Prostate gland (tissue), 2 donors: ENCODE measurements around the gene C6orf58. TPM values are rescaled to one million over a fixed set of nuclear protein-coding genes. Genes with fewer than 3 reads are reported as not detected.

Experiments
- DNase-seq: peaks from one replicate; pipeline ENCODE4 v3.0.0-alpha.2; 2019; ENCODE audit warnings: low spot score
- H3K27ac ChIP-seq, 2 donors: fragments of 200-600 bp; sonication (generic); 2 replicates each; pipeline ENCODE4 v1.5.1; 2017 to 2019
- H3K27me3 ChIP-seq: fragments of 200-600 bp; sonication (generic); replicated peaks from 2 replicates; pipeline ENCODE4 v1.5.1; 2019; ENCODE audit not compliant: insufficient read depth
- H3K36me3 ChIP-seq, 2 donors: fragments of 200-600 bp; sonication (generic); 1 replicate in 1 of 2; 2 replicates in 1 of 2; pipeline versions ENCODE4 v1.5.1 to v1.8.1; 2017 to 2019
- H3K4me1 ChIP-seq: fragments of 200-600 bp; sonication (generic); replicated peaks from 2 replicates; pipeline ENCODE4 v1.5.1; 2019
- H3K4me3 ChIP-seq, 2 donors: fragments of 200-600 bp; sonication (generic); 2 replicates each; pipeline ENCODE4 v1.5.1; 2017 to 2019
- H3K9me3 ChIP-seq: fragments of 200-600 bp; sonication (generic); 2 replicates; pipeline ENCODE4 v1.5.1; 2017
- CTCF ChIP-seq, 4 experiments: fragments of 200-600 bp in 2 of 4; fragments of 450-650 bp in 2 of 4; sonication (generic) in 2 of 4; IDR thresholded peaks; 1 replicate in 3 of 4; 2 replicates in 1 of 4; pipeline ENCODE4 v1.5.1; 2016 to 2019; ENCODE audit warnings: antibody characterized with exemption in 4 of 4, mild to moderate bottlenecking in 2 of 4, moderate library complexity in 2 of 4
- POLR2A ChIP-seq: fragments of 450-650 bp; IDR thresholded peaks from one replicate; pipeline ENCODE4 v1.6.1; 2016; ENCODE audit warnings: antibody characterized with exemption, mild to moderate bottlenecking
- POLR2AphosphoS5 ChIP-seq: sonication (generic); formaldehyde crosslinking; IDR thresholded peaks from one replicate; pipeline ENCODE4 v1.6.1; 2017; ENCODE audit warnings: antibody characterized with exemption
- WGBS: methylation state at CpG from one replicate; pipeline ENCODE4 v1.1.5; 2018; 5-methylcytosine and 5-hydroxymethylcytosine counted together
- intact Hi-C: fragments of 100-400 bp; cut with DNase I; formaldehyde crosslinking; loops from one replicate; pipeline ENCODE4 v1.14.2; 2022
- total RNA-seq, 2 donors: library from RNA; depleted of rRNA; stranded (reverse); fragments of >200 nt; gene quantifications; one replicate each; pipeline ENCODE4 v1.1.0, GENCODE V29; 2016

The C6orf58 gene
- total RNA-seq, 2 donors from 2014 or later = not detected

GRCh38 chr6:127578900-127579299 lies 1.9 kb downstream of the C6orf58 start:
- H3K4me1 ChIP-seq = no peaks in the 10 kb centered on the region
- no peaks in the 10 kb centered on the region for H3K36me3 ChIP-seq
- no peaks in the 10 kb centered on the region for H3K9me3 ChIP-seq
- TF ChIP-seq POLR2A (no peak), POLR2AphosphoS5 (no peak), CTCF (IDR thresholded peaks at IDR 0.05) (no peak)
- DNase-seq = no peak
- H3K27me3 ChIP-seq = no peaks in the 10 kb centered on the region
- 59% methylated on average over 3 of the region's 3 CpGs for whole genome bisulfite sequencing
- intact Hi-C loops = no loop called here
- H3K4me3 ChIP-seq = no peak overlapping the region
- H3K27ac ChIP-seq = no peak overlapping the region

GRCh38 chr6:127581576-127581975 lies 4.6 kb downstream of the C6orf58 start:
- Histone ChIP-seq H3K27me3 (no peaks in the 10 kb centered on the region), H3K36me3 (no peaks in the 10 kb centered on the region), H3K9me3 (no peaks in the 10 kb centered on the region), H3K4me1 (no peaks in the 10 kb centered on the region), H3K4me3 (no peak overlapping the region), H3K27ac (no peak overlapping the region)
- intact Hi-C loops = no loop called here
- no peak for DNase-seq
- no peak for TF ChIP-seq POLR2AphosphoS5

GRCh38 chr6:127582777-127583462 lies 5.9 kb downstream of the C6orf58 start:
- WGBS = 81% methylated on average over 4 of the region's 4 CpGs

GRCh38 chr6:127585123-127585522 lies 8.1 kb downstream of the C6orf58 start:
- TF ChIP-seq CTCF (IDR thresholded peaks at IDR 0.05) = no peak
- no peak for TF ChIP-seq POLR2A
- H3K36me3 ChIP-seq = no peaks in the 10 kb centered on the region
- WGBS = 98% methylated on average over 2 of the region's 2 CpGs

More at GRCh38 chr6:127582777-127583462, 5.9 kb downstream of the C6orf58 start:
- Histone ChIP-seq H3K4me3 (no peak overlapping the region), H3K36me3 (no peaks in the 10 kb centered on the region), H3K27ac (no peak overlapping the region), H3K9me3 (no peaks in the 10 kb centered on the region), H3K4me1 (no peaks in the 10 kb centered on the region), H3K27me3 (no peaks in the 10 kb centered on the region)
- DNase-seq = no peak
- no peak for TF ChIP-seq POLR2AphosphoS5
- TF ChIP-seq CTCF (IDR thresholded peaks at IDR 0.05) = no peak
- TF ChIP-seq POLR2A = no peak
- intact Hi-C loops = no loop called here

GRCh38 chr6:127586372-127586771 lies 9.4 kb downstream of the C6orf58 start:
- H3K4me1 ChIP-seq = no peaks in the 10 kb centered on the region
- H3K27ac ChIP-seq = no peak overlapping the region
- no peaks in the 10 kb centered on the region for H3K9me3 ChIP-seq
- TF ChIP-seq POLR2A (no peak), POLR2AphosphoS5 (no peak), CTCF (IDR thresholded peaks at IDR 0.05) (no peak)
- 21% methylated on average over 2 of the region's 2 CpGs for WGBS
- no peak overlapping the region for H3K4me3 ChIP-seq
- no peaks in the 10 kb centered on the region for H3K27me3 ChIP-seq
- intact Hi-C loops = no loop called here
- DNase-seq = no peak
- no peaks in the 10 kb centered on the region for H3K36me3 ChIP-seq

More at GRCh38 chr6:127585123-127585522, 8.1 kb downstream of the C6orf58 start:
- no peak overlapping the region for H3K4me3 ChIP-seq
- no peaks in the 10 kb centered on the region for H3K27me3 ChIP-seq
- no peak overlapping the region for H3K27ac ChIP-seq
- H3K9me3 ChIP-seq = no peaks in the 10 kb centered on the region
- DNase-seq = no peak
- no peaks in the 10 kb centered on the region for H3K4me1 ChIP-seq
- intact Hi-C loops = no loop called here
